HUES64 (cell line): ENCODE measurements around the gene TMPRSS12. TPM values are rescaled to one million over a fixed set of nuclear protein-coding genes. Genes with fewer than 3 reads are reported as not detected.
"Not testable (repeated sequence)": the region's sequence is repeated elsewhere in the genome, so short reads cannot be mapped to it uniquely, and the experiment has no call there.

Experiments
- H3K27ac ChIP-seq: 2 replicates; pipeline ENCODE4 v1.7.0; 2013; ENCODE audit warnings: low read depth, low read length, inconsistent platforms
- H3K27me3 ChIP-seq: 2 replicates; pipeline ENCODE4 v1.6.1; 2013; ENCODE audit warnings: mild to moderate bottlenecking, low read length; ENCODE audit not compliant: insufficient read depth
- H3K36me3 ChIP-seq: 2 replicates; pipeline ENCODE4 v1.6.1; 2013; ENCODE audit warnings: mild to moderate bottlenecking, low read length; ENCODE audit not compliant: insufficient read depth
- H3K4me1 ChIP-seq: 2 replicates; pipeline ENCODE4 v1.6.1; 2013; ENCODE audit warnings: mild to moderate bottlenecking, low read length, moderate library complexity; ENCODE audit not compliant: insufficient read depth
- H3K4me3 ChIP-seq: 2 replicates; pipeline ENCODE4 v1.5.1; 2013; ENCODE audit warnings: mild to moderate bottlenecking, low read length, moderate library complexity
- H3K9ac ChIP-seq: 2 replicates; pipeline ENCODE4 v1.6.1; 2013; ENCODE audit warnings: mild to moderate bottlenecking, low read depth, low read length
- H3K9me3 ChIP-seq: 2 replicates; pipeline ENCODE4 v1.6.1; 2013; ENCODE audit warnings: low read depth, low read length; ENCODE audit not compliant: insufficient read depth
- WGBS: fragments of 150-250, 120-280 bp; methylation state at CpG from one replicate; pipeline ENCODE4 v1.1.7; 2013; ENCODE audit warnings: missing lambda C conversion rate; 5-methylcytosine and 5-hydroxymethylcytosine counted together
- polyA plus RNA-seq, 2 experiments: library from polyadenylated mRNA; stranded (reverse); fragments of 50-300 nt; gene quantifications; one replicate each; pipeline ENCODE4 v1.2.3, GENCODE V29; 2013

TMPRSS12 gene, protein sequence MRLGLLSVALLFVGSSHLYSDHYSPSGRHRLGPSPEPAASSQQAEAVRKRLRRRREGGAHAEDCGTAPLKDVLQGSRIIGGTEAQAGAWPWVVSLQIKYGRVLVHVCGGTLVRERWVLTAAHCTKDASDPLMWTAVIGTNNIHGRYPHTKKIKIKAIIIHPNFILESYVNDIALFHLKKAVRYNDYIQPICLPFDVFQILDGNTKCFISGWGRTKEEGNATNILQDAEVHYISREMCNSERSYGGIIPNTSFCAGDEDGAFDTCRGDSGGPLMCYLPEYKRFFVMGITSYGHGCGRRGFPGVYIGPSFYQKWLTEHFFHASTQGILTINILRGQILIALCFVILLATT
- polyA plus RNA-seq (2013, experiment 1 of 2): not detected
- not detected for polyA plus RNA-seq (2013, experiment 2 of 2)

DNA sequence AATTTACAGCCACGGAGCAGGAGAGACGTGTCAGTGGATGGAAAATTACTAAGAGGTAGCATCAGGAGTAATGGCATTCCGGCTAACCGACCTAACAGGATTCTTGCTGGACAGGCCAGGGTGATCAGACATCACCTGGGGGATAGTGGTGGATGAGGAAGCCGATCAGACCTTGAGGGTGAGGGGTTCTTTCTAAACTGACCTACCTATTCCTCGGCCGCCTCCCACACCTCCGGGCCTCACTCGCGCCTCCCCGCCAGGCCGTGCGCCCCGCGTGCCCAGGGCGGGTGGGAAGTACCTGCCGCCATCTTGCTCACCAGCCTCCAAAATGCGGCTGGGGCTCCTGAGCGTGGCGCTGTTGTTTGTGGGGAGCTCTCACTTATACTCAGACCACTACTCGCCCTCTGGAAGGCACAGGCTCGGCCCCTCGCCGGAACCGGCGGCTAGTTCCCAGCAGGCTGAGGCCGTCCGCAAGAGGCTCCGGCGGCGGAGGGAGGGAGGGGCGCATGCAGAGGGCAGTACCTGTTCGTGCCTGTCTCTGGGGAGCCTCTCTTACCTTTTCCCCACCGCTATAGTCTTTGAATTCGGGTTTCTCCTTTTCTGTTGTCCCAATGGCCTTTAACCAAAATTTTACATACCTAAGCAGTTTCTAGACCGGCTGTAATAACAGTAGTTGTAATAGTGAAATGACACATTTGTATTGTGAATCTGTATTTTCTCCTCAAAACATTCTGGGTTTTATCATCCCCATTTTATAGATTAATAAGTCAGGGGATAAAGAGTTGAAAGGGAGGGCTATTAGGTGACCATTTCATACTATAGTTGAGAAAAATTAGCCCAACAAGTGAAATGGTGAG, at the start of gene TMPRSS12:
Gene TMPRSS12 (plus strand): TSS at position 290 of the 857 bp plus-strand sequence. CDS start 39 bp downstream, at position 329.
- no peaks in the 10 kb centered on the region for H3K27me3 ChIP-seq
- no peaks in the 10 kb centered on the region; the same call in 1 of the 2 replicates for H3K4me1 ChIP-seq
- H3K27ac ChIP-seq: no peak within 1 kb of the TSS
- H3K4me3 ChIP-seq: no peak within 1 kb of the TSS
- 0 out of 2 replicates have a peak, but pooled peaks cover 6% of the 10 kb centered on the region for H3K9me3 ChIP-seq
- H3K36me3 ChIP-seq: no peaks in the 10 kb centered on the region
- 95% methylated on average over 35 of the region's 36 CpGs for WGBS
- no peak within 1 kb of the TSS for H3K9ac ChIP-seq

DNA sequence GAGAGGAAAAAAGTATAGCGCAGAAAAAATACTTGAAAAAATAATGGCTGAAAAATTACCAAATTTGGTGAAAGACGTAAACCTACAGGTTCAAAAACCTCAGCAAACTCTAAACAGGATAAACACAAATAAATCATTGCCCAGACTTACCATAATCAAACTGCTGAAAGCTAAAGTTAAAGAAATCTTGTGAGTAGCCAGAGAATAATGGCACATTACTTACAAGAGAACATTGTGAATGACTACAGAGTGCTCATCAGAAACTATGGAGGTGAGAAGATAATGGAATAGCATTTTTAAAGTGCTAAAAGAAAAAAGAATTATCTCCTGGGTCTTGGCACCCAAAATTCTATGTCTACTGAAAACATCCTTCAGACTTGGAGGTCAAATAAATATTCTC, 42.8 kb upstream of the TMPRSS12 start:
- Histone ChIP-seq H3K9ac (no peak overlapping the region), H3K4me1 (no peaks in the 10 kb centered on the region), H3K27ac (no peak overlapping the region), H3K4me3 (no peak overlapping the region), H3K36me3 (peaks cover 55% of the 10 kb centered on the region), H3K9me3 (peaks cover 16% of the 10 kb centered on the region), H3K27me3 (no peaks in the 10 kb centered on the region)
- WGBS: 100% methylated on average over 2 of the region's 2 CpGs

DNA sequence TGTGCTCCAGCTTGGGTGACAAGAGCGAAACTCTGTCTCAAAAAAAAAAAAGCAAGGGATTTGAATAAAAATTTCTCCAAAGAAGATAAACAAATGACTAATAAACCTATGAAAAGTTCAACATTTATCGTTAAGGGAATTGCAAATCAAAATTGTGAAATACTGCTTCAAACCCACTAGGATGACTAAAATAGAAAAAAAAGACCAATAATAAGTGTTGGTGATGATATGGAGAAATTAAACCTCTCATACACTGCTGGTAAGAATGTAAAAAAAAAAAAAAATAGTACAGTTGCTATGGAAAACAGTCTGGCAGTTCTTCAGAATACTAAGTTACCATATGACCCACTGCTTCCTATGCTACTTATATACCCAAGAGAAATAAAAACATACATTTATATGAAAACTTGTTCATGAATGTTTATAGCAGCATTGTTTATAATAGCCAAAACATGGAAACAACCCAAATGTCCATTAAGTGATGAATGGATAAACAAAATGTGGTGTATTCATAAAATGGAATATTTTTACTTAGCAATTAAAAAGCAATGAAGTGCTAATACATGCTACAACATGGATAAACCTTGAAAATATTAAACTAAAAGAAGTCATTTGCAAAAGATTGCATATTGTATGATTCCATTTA, 39.4 kb upstream of the TMPRSS12 start:
- Histone ChIP-seq H3K36me3 (peaks cover 31% of the 10 kb centered on the region), H3K9ac (no peak overlapping the region)

DNA sequence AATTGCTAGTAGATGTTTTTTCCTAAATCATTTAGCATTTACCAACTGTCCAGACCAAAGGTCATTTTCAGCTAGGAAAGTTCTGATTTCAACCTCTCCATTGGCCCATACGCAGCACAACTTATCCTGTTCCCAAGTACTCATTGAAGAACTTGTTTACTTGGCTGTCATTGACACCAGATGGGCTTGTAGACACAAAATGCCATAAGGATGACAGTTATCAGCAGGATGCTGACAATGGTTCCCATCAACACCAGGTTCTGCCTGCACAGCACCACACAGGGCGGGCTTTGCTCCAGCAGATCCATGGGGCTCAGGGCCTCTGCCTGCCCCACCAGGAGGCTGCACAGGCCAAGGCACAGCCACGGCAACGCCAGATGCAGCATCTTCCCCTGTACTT, 36.5 kb upstream of the TMPRSS12 start:
- Histone ChIP-seq H3K4me1 (no peaks in the 10 kb centered on the region), H3K27me3 (no peaks in the 10 kb centered on the region), H3K9me3 (no peaks in the 10 kb centered on the region), H3K9ac (no peak overlapping the region), H3K4me3 (no peak overlapping the region), H3K36me3 (peaks cover 26% of the 10 kb centered on the region), H3K27ac (no peak overlapping the region)
- WGBS: 98% methylated on average over 4 of the region's 4 CpGs

More for the DNA sequence above, 39.4 kb upstream of the TMPRSS12 start:
- H3K4me1 ChIP-seq: no peaks in the 10 kb centered on the region
- H3K27ac ChIP-seq: no peak overlapping the region
- no peaks in the 10 kb centered on the region for H3K27me3 ChIP-seq
- WGBS: 100% methylated on average over 1 of the region's 2 CpGs
- peaks cover 16% of the 10 kb centered on the region for H3K9me3 ChIP-seq
- H3K4me3 ChIP-seq: no peak overlapping the region

DNA sequence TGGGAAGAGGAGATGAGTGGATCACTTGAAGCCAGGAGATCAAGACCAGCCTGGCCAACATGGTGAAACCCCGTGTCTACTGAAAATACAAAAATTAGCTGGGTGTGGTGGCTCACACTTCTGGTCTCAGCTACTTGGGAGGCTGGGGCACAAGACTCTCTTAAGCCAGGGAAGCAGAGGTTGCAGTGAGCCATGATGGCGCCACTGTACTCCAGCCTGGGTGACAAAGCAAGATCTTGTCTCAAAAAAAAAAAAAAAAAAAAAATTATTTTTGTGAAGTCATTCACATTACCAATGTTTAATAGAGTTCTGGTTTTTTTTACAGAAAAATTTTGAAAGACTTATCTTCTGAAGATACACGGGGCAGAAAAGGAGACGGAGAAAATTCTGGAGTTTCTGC, 33.6 kb upstream of the TMPRSS12 start:
- peaks cover 46% of the 10 kb centered on the region for H3K36me3 ChIP-seq
- H3K4me3 ChIP-seq, H3K4me1 ChIP-seq, H3K27me3 ChIP-seq, H3K9me3 ChIP-seq, H3K27ac ChIP-seq, H3K9ac ChIP-seq: not testable (repeated sequence)
- WGBS: 97% methylated on average over 4 of the region's 4 CpGs

DNA sequence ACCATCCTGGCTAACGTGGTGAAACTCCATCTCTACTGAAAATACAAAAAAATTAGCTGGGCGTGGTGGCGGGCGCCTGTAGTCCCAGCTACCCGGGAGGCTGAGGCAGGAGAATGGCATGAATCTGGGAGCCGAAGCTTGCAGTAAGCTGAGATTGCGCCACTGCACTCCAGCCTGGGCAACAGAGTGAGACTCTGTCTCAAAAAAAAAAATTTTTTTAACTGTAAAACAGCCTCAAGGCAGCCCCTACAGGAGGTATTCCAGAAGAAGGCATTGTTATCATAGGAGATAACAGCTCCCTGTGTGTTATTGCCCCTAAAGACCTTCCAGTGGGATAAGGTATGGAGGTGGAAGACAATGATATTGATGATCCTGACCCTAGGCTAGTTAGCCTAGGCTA, 27.8 kb upstream of the TMPRSS12 start:
- not testable (repeated sequence) for H3K27ac ChIP-seq, H3K4me3 ChIP-seq, H3K9me3 ChIP-seq, H3K4me1 ChIP-seq, H3K27me3 ChIP-seq, H3K9ac ChIP-seq
- H3K36me3 ChIP-seq: peaks cover 91% of the 10 kb centered on the region
- 96% methylated on average over 7 of the region's 7 CpGs for WGBS

DNA sequence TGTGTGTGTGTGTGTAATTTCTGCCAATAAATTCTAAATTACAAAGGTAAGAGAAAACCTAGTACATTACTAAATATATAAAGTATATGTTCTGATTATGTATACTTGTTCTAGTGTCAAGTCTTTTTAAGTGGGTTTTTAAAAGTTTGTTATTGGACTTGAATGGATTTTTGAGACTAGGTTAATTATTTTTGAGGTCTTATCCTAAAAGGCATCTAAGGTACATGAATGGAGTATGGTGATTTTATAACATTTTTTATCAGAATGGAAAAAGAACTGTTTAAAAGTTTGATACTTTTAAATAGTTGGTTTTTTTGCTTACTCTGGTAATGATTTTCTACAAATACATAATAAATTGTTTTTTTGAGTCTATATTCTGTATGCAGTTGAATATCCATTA, 22.5 kb upstream of the TMPRSS12 start:
- no peak overlapping the region for H3K9ac ChIP-seq
- H3K36me3 ChIP-seq: peaks cover 52% of the 10 kb centered on the region
- H3K4me1 ChIP-seq: no peaks in the 10 kb centered on the region
- no peaks in the 10 kb centered on the region for H3K9me3 ChIP-seq
- no peaks in the 10 kb centered on the region for H3K27me3 ChIP-seq
- no peak overlapping the region for H3K27ac ChIP-seq
- H3K4me3 ChIP-seq: no peak overlapping the region

DNA sequence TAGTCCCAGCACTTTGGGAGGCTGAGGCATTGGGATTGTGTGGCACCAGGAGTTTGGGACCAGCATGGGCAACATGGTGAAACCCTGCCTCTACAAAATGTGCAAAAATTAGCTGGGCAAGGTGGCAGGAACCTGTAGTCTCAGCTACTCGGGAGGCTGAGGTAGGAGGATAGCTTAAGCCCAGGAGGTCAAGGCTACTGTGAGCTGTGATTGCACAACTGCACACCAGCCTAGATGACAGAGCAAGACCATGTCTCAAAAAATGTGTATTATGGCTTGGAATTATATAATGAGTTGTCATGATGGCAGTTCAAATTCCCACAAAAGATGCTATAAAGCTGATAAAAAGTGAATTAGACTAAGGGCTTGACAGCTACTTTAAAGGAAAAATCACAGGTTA, 20.6 kb upstream of the TMPRSS12 start:
- Histone ChIP-seq H3K4me3 (no peak overlapping the region), H3K9me3 (no peaks in the 10 kb centered on the region), H3K27me3 (no peaks in the 10 kb centered on the region), H3K9ac (no peak overlapping the region), H3K4me1 (no peaks in the 10 kb centered on the region), H3K27ac (no peak overlapping the region), H3K36me3 (peaks cover 33% of the 10 kb centered on the region)
- WGBS: 90% methylated on average over 1 of the region's 1 CpG

DNA sequence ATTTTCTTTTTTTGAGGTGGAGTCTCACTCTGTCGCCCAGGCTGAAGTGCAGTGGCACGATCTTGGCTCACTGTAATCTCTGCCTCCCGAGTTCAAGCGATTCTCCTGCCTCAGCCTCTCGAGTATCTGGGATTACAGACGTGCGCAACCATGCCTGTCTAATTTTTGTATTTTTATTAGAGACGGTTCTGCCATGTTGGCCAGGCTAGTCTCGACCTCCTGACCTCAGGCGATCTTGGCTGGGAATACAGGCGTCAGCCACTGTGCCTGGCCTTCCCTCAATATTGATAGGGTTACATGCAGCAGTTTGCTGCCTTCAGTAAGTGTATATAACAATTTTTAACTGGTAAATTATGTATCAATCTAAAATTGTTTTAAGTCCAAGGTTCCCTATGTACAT, 19.0 kb upstream of the TMPRSS12 start:
- H3K4me1 ChIP-seq, H3K9ac ChIP-seq, H3K27ac ChIP-seq, H3K27me3 ChIP-seq, H3K4me3 ChIP-seq, H3K9me3 ChIP-seq: not testable (repeated sequence)
- WGBS: 97% methylated on average over 11 of the region's 11 CpGs
- peaks cover 20% of the 10 kb centered on the region for H3K36me3 ChIP-seq

DNA sequence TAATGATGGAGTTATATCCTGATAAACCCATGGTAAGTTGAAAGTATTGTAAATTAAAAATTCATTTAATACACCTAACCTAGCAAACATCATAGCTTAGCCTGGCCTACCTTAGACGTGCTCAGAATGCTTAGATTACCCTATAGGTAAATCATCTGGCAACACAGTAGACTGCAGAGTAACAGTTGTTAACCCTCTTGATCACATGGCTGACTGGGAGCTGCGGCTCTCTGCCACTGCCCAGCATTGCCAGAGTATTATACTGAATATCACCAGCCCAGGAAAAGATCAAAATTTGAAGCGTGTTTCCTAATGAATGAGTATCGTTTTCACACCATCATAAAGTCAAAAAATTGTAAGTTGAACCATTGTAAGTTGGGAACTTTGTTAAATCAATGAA, 17.8 kb upstream of the TMPRSS12 start:
- no peak overlapping the region for H3K4me3 ChIP-seq
- no peak overlapping the region for H3K27ac ChIP-seq
- peaks cover 9% of the 10 kb centered on the region; the same call in 1 of the 2 replicates for H3K36me3 ChIP-seq
- 79% methylated on average over 4 of the region's 4 CpGs for WGBS
- no peaks in the 10 kb centered on the region for H3K27me3 ChIP-seq
- H3K9me3 ChIP-seq: no peaks in the 10 kb centered on the region
- no peaks in the 10 kb centered on the region for H3K4me1 ChIP-seq
- H3K9ac ChIP-seq: no peak overlapping the region

DNA sequence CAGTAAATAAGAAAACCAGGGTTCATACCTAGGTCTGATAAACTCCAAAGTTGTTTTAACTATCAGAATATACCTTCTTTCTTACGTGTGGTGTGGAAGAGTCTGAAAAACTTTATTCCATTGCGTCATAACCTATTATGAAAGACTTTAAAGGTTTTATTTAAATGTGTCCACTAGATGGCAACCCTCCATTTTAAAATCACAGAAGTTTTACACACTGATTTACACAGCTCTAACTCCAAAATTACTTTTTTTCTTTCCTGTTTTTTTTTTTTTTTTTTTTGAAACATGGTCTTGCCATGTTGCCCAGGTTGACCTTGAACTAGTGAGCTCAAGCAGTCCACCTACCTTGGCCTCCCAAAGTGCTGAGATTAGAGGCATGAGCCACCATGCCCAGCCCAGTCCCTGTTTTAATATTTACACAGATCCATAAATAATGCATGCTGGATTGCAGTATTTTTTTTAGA, 17.3 kb upstream of the TMPRSS12 start:
- H3K27ac ChIP-seq: no peak overlapping the region
- no peaks in the 10 kb centered on the region for H3K4me1 ChIP-seq
- no peaks in the 10 kb centered on the region for H3K9me3 ChIP-seq
- no peak overlapping the region for H3K4me3 ChIP-seq
- WGBS: no CpG with 5 or more reads among the region's 2 CpGs
- peaks cover 5% of the 10 kb centered on the region; the same call in 1 of the 2 replicates for H3K36me3 ChIP-seq
- H3K27me3 ChIP-seq: no peaks in the 10 kb centered on the region
- no peak overlapping the region for H3K9ac ChIP-seq
